GM18861 (cell line): ENCODE results near the gene TPCN2.
"Not testable (repeated sequence)": the region's sequence is repeated elsewhere in the genome, so short reads cannot be mapped to it uniquely, and the experiment has no call there.

Experiments
- ATAC-seq: cut with Tn5 transposase; IDR thresholded peaks from one replicate; pipeline ENCODE4 v1.9.1; 2021; ENCODE audit not compliant: unreplicated experiment

TPCN2 gene

GRCh38 chr11:69126286-69126685 is 77.6 kb downstream of the TPCN2 start:
- no peak for ATAC-seq

DNA sequence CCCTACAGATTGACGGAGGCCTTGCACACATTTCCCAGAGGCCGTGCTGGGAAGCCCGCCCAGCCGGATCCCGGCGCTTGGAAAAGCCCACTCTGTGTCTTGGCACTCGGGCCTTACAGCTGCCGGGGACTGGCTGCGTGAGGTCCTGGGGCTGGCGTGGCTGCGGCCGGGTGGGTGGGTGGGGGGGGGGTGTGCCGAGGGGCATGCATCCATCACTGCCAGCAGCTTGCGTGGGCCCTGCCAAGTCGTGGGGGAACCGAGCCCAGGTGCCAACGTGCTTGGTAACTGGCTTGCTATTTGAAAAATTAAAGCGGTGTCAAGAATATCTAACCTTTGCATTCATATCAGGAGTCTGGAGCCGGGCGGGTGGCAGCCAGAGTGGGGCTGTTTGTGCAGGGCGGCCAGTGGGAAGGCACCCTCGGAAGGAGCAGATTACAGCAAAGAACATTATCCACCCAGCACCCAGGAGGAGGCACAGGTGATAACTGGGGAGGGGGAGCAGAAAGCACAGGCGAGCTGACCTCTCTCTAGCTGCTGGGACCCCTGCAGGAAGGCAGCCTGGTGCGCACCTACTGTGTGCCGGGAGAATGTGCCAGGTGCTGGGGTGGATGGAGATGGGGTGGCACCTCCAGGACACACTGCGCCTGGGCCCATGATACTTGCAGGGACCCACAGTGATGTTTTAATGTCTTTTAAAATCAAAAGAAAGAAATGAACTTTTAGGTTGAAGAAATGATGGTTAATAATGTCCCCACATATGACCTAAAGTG is 78.5 kb downstream of the TPCN2 start:
- no peak for ATAC-seq

DNA sequence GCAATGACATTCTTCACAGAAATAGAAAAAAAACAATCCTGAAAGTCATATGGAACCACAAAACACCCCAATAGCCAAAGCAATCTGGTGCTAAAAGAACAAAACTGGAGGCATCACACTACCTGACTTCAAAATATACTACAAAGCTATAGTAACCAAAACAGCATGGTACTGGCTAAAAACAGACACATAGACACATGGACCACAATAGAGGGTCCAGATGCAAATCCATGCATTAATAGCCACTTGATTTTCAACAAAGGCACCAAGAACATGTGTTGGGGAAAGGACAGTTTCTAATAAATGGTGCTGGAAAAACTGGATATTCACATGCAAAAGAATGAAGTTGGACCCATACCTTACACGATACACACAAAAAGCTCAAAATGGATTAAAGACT is 79.2 kb downstream of the TPCN2 start:
- no peak for ATAC-seq

DNA sequence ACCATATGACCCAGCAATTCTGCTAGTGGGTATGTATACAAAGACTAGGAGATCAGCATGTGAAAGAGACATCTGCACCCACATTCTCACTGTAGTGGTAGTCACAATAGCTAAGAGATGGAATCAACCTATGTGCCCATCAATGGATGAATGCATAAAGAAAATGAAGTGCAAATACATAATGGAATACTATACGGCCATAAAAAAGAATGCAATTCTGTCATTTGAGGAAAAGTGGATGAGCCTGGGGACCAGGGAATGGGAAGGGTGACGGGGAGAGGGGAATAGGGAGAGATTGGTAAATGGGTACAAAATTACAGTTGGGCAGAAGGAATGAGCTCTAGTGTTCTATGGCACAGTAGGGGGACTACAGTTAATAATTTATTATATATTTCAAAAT is 80.3 kb downstream of the TPCN2 start:
- ATAC-seq, result no peak

- ATAC-seq, result no peak
These were observed 80.9 kb downstream of the TPCN2 start for GRCh38 chr11:69129647-69130046.

- no peak for ATAC-seq
These were observed 81.9 kb downstream of the TPCN2 start for GRCh38 chr11:69130654-69131053.

DNA sequence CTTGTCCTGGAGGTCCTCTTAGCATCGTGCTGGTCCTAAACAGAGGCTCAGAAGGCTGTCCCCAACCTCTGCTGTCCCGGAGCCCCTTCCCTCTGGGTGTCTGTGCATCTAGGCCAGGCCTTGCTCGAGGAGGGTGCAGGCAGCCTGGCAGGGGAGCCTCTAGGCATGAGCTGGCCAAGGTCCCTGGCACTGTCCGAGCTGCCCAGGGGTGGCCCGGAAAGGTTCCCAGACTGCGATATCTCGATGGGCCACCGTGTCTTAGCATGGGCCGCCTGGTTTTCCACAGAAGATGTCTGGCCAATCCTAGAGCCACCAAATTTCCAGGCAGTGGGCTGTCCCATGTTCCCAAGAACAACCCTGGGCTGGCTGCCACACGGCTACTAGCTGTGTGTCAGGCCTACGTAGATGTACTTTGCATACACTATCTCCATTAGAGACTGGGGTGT is 82.4 kb downstream of the TPCN2 start:
- ATAC-seq, result no peak

GRCh38 chr11:69131644-69132300 is 83.0 kb downstream of the TPCN2 start:
- ATAC-seq, result no peak

- no peak for ATAC-seq
These were observed 83.6 kb downstream of the TPCN2 start for GRCh38 chr11:69132301-69132670.

DNA sequence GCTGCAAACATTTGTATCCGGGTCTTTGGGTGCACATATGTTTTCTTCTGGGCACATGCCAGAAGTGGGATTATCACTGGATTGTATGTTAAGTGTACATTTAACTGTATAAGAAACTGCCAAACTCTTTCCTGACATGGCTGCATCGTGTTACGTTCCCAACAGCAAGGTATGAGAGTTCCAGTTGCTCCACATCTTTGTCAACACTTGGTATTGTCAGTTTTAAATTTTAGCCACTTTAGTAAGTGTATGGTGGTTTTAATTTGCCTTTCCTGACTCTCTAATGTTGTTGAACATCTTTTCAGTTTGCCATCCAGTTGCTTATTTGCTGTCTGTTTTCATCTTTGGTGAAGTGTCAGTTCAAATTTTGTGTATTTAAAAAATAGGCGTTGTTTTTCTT is 84.5 kb downstream of the TPCN2 start:
- no peak for ATAC-seq

- ATAC-seq, result not testable (repeated sequence)
These were observed 85.5 kb downstream of the TPCN2 start for GRCh38 chr11:69134182-69134581.

- no peak for ATAC-seq
These were observed 86.2 kb downstream of the TPCN2 start for GRCh38 chr11:69134957-69135356.

- ATAC-seq, result no peak
These were observed 87.0 kb downstream of the TPCN2 start for GRCh38 chr11:69135420-69136363.

- ATAC-seq, result no peak
These were observed 87.7 kb downstream of the TPCN2 start for GRCh38 chr11:69136471-69136870.

- ATAC-seq, result no peak
These were observed 88.6 kb downstream of the TPCN2 start for GRCh38 chr11:69137151-69137844.

- ATAC-seq, result no peak
These were observed 89.5 kb downstream of the TPCN2 start for GRCh38 chr11:69138265-69138664.

DNA sequence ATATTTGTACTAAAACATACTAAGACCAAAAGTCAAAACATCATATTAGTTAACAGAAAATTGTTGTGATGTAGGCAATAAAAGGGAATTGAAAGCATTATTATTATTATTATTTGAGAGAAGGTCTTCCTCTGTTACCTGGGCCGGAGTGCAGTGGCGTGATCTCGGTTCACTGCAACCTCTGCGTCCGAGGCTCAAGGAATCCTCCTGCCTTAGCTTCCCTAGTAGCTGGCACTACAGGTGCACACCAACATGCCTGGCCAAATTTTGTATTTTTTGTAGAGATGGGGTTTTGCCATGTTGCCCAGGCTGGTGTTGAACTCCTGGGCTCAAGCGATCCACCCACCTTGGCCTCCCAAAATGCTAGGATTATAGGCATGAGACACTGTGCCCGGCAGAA is 91.4 kb downstream of the TPCN2 start:
- ATAC-seq, result not testable (repeated sequence)

DNA sequence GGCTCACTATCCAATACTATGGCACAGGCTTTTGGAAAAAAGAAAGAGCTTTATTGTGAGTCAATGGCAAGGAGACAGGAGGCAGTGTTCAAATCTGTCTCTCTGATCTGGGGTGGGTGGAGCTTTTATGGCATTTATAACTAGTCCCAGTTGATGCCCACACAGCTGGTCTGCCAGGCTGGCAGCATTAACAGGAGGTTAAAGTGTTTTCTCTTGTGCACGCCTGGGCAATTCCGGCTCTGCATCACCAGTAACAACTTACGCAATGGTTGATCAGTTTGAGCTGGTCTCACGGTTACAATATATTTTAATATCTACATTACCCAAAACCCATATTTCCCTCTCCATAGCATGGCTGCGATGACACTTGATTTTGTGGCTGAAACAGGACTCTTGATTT is 91.9 kb downstream of the TPCN2 start:
- no peak for ATAC-seq

DNA sequence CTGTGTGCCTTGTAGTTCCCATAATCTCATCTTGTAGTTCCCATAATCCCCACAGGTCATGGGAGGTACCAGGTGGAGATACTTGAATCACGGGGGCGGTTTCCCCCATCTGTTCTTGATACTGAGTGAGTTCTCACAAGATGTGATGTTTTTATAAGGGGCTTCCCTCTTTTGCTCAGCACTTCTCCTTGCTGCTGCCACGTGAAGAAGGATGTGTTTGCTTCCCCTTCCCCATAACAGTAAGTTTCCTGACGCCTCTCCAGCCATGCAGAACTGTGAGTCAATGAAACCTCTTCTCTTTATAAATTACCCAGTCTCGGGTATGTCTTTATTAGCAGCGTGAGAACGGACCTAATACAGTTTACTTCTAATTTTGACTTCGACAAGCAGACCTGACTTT is 93.0 kb downstream of the TPCN2 start:
- no peak for ATAC-seq

DNA sequence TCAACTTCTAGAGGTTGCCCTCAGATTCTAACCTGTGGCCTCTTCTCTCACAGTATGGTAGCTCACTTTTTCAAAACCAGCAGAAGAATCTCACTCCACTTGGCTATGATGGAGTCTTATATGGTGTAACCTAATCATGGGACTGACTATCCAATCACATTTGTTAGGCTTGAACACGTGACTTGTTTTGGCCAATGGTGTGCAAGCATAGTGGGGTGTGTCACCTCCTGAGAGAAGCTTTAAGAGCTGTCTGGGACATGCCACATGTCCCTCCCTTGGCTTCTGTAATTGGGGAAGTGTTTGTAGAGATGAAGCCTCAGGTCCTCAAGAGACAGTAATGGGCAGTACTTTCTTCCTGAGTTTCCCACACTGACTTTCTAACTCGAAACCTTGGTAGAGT is 94.2 kb downstream of the TPCN2 start:
- ATAC-seq, result no peak
